NOMO-1 treated with dmso at 0.1 percent for 144 hours (cell line): ENCODE measurements around the gene MGST3.
"Not testable (repeated sequence)": the region's sequence is repeated elsewhere in the genome, so short reads cannot be mapped to it uniquely, and the experiment has no call there.

Experiments
- DNase-seq: peaks from one replicate; lab custom pipeline; 2025; ENCODE audit not compliant: unreplicated experiment; lab: John Stamatoyannopoulos, UW

MGST3 gene

DNA sequence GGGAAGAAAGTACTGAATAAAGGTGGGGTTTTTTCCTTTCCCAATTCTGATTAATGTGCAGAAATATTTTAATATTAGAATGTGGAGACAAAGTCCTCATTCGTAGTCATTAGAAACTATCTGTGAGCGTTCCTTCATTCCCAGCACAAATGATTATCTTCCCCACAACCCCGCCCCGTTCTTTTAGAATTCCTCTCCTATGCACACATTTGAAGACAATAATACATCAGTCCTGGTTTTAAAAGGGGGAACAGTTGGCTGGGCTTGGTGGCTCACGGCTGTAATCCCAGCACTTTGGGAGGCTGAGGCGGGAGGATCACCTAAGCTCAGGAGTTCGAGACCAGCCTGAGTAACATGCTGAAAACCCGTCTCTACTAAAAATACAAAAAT, 66.5 kb downstream of the MGST3 start:
- DNase-seq: no peak

GRCh38 chr1:165697881-165698760, 67.1 kb downstream of the MGST3 start, which contains the start of gene ALDH9A1:
Gene ALDH9A1 (minus strand): TSS chr1:165698562. CDS start chr1:165698558, 4 bp downstream.
- peak; percentile 92 for DNase-seq

GRCh38 chr1:165698761-165699052, 67.7 kb downstream of the MGST3 start:
- no peak for DNase-seq

DNA sequence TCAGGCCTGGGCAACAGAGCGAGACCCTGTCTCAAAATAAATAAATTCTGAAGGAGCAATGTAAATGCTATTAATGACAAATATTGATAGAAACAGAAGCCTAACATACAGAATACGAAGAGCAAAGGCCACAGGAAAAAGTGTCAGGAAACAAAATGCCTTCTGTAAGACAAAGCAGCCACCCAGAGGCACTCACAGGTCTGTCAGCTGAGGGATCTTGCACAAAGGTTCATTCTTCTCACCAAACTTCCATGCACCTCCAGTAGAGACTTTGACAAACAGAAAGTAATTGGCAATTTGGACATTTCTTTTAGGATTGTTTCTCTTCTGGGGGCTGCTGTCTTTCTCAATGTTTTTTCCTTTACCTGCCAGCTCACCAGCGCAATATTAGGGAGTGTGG, 68.5 kb downstream of the MGST3 start:
- no peak for DNase-seq

GRCh38 chr1:165701922-165702321, 70.9 kb downstream of the MGST3 start:
- DNase-seq: not testable (repeated sequence)

DNA sequence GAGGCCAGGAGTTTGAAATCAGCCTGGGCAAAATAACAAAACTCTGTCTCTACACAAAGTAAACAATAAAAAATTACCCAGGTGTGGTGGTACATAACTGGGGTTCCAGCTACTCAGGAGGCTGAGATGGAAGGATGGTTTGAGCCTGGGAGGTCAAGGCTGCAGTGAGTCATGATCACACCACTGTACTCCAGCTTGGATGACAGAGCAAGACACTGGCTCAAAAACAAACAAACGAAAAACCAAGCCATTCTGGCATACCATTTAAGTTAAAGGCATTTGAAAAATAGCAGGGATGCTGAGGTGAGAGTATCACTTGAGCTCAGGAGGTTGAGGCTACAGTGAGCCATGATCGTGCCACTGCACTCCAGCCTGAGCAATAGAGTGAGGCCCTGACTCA, 72.6 kb downstream of the MGST3 start:
- no peak for DNase-seq
